ENCODE measurements around the gene VPS13A.
"Not testable (repeated sequence)": the region's sequence is repeated elsewhere in the genome, so short reads cannot be mapped to it uniquely, and the experiment has no call there.

The VPS13A gene

DNA sequence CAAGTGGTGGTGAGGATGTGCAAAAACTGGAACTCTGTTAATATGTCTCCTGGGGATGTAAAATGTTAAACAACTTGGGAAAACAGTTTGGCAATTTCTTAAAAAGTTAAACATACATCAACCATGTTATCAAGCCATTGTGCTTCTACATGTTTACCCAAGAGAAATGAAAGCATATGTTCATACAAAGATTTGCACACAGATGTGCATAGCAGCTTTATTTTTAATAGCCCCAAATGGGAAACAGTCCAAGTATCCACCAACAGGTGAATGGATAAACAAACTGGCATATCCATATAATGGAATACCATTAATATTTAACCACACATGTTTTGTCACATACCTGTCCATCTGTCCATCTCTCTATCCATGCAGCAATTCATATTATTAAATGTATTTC, 6.2 kb downstream of the VPS13A start:
- DNase-seq (ENCODE audit: low read depth in 2 of 3, low spot score in 1 of 3) = no peak

DNA sequence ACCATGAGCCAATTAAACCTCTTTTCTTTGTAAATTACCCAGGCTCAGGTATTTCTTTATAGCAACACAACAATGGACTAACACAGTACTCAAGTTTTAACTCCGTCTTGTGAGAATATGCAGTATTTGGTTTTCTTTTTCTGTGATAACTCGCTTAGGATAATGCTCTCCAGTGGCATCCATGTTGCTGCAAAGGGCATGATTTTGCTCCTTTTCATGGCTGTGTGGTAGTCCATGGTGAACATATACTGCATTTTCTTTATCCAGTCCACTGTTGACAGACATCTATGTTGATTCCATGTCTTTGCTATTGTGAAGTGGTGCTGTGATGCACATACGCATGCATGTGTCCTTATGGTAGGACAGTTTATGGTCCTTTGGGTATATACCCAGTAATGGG, 10.9 kb downstream of the VPS13A start:
- no peak for DNase-seq (ENCODE audit: low read depth in 2 of 3, low spot score in 1 of 3)

DNA sequence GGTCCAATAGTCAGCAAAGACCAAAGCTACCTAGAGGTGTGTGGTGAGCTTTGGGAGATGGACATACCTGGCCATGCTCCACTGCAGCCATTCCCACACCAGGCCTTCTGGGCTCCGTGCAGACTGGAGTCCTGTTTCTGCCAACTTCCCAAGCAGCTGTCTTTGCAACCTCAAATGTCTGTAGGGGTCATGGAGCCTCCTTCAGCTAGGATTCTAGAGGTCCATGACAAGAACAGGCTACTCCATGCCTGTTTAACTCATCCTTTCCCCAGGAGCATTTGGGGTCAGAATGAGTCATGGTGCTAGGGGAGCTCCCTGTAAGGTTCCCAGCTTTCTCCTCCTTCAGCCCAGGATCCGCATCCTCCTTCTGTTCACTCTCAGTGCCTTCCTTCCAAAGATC, 17.1 kb downstream of the VPS13A start:
- DNase-seq (ENCODE audit: low read depth in 2 of 3, low spot score in 1 of 3) = no peak

DNA sequence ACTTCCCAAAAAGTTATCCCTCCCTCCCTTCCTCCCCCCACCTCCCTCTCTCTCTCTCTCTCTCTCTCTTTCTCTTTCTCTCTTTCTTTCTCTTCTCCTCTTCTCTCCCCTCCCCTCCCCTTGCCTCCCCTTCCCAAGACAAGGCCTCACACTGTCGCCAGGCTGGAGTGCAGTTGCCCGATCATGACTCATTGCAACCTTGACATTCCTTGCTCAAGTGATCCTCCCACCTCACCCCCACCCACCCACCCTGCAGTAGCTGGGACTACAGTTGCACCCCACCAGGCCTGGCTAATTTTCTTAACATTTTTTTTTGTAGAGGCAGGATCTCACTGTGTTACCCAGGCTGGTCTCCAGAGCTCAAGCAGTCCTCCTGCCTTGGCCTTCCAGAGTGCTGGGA, 32.8 kb downstream of the VPS13A start:
- DNase-seq (ENCODE audit: low read depth in 2 of 3, low spot score in 1 of 3) = no peak

DNA sequence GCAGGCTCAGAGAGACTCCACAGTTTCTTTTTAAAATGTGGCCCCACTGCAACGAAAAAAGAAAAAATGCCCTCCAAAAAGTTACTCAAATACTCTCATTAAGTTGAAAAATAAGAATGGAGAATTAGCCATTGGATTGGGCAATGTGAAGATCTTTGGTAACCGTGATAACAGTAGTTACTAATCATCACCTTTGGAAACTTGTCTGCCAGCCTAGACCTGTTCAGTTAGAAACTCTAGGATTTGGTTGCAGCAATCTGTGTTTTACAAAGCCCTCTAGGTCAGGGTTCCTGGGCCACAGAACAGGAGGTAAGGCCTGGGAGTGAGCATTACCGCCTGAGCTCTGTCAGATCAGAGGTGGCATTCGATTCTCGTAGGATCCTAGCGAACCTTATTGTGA, 34.2 kb downstream of the VPS13A start:
- DNase-seq (ENCODE audit: low read depth in 2 of 3, low spot score in 1 of 3) = no peak

DNA sequence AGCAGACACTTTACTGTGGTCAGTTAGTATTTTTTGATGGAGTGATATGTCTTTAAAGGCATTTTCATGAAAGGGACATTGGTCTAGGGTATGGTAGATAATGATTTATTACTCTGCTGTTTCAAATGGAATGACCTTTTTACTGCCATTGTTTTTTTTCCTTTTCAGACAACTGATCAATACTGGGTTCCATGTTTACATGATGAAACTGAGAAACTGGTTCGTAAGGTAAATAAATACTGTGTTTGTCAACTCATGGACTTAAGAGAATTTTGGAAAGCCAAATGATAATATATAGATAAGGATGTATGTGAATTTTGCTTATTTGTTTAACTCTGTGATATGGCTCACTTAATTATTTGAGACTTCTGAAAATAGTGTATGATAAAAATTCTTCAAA, 35.5 kb downstream of the VPS13A start:
- no peak for DNase-seq (ENCODE audit: low read depth in 2 of 3, low spot score in 1 of 3)

DNA sequence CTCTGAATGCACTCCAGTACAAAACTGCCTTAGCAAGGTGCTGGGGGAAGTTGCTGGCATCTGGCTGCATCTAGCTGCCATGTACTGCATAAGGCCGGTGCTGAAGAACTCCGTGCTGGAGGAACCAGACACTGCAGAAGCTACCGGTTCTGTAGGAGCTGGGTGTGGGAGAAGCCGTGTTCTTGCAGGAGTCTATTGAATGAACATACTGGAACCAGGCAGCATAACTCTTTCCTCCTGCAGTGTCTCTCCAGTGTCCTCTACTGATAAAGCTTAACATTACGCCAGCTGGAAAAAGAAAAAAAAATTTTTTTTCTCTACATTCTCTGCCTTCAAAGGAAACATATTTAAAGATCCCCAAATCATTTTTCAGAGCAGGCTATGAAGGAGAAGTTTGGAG, 38.5 kb downstream of the VPS13A start:
- DNase-seq (ENCODE audit: low read depth in 2 of 3, low spot score in 1 of 3) = no peak

DNA sequence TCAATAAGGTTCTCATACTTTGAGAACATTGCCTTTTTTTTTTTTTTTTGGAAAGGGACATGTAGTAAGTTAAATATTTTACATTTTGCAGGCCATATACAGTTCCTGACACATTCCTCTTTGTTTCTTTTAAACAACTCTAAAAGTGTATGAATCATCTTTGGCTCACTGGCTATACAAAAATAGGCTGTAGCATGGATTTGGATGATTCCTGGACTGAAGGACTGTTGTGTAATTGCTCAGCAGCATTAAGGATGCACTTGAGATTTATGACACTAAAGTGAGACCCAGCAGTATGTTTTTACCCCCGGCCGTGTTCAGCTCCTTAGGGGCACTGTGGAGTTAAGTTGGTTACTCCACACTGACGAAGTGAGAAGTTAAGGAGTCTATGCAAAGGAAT, 41.3 kb downstream of the VPS13A start:
- DNase-seq (ENCODE audit: low read depth in 2 of 3, low spot score in 1 of 3) = no peak

DNA sequence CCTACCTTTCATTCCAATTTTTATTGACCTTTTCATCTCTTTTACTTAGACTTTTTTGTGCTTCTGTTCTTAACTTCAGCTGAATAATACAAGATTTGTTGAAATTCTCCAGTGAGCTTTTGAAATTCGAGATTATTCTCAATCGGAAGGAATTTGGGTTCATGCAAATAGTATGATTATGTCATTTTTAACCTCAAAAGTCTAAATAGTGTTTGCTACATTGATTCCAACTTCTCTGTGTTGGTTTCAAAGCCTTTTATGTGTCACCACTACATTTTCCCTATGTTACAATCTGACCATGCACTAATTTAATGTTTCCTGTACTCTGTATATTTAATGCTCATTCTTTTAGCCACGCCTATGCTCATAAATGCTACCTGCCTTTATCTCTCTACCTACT, 44.1 kb downstream of the VPS13A start:
- DNase-seq (ENCODE audit: low read depth in 2 of 3, low spot score in 1 of 3) = no peak

DNA sequence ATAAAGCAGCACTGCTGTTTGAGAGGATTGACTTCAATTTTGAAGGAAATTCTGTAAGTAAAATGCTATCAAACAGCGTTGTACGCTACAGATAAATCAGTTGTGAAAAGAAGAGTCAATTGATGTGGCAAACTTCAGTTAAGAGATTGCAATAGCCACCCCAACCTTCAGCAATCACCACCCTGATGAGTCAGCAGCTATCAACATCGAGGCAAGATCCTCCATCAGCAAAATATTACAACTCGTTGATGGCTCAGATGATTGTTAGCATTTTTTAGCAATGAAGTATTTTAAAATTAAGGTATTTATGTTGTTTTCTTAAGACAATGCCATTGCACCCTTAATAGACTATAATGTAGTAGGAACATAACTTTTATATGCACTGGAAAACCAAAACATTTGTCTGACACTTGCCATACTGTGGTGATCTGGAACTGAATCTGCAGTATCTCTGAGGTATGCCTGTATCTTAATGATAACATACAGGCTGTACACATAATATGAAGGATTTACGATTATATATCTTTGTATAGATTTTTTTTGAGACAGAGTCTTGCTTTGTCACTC, 47.5 kb downstream of the VPS13A start:
- DNase-seq (ENCODE audit: low read depth in 2 of 3, low spot score in 1 of 3) = no peak

DNA sequence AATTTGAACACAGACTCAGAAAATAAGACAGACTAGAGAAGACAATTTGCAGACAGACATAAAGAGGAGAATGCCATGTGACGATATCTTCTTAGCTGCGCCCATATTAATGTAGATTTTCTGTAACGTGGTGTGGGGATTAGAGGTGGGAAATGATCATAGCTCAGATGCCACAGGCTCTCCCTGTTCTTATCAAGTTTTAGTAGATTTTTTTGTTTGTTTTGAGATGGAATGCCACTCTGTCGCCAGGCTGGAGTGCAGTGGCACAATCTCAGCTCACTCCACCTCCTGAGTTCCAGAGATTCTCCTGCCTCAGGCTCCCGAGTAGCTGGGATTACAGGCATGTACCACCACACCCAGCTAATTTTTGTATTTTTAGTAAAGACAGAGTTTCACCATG, 59.4 kb downstream of the VPS13A start:
- no peak for DNase-seq (ENCODE audit: low read depth in 2 of 3, low spot score in 1 of 3)

DNA sequence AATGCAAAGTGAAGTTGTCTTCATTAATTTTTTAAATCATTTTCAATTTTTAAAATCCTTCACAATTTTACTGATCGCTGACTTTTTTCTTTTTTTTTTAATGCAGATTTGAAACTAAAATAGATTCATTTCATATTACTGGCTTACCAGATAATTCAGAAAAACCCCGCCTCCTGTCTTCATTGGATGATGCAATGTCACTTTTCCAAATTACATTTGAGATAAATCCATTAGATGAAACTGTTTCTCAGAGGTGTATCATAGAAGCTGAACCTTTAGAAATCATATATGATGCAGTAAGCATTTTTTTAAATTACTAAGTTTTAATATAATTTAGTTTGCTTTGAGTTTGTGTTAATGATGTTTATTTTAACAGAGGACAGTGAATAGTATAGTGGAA, 60.6 kb downstream of the VPS13A start:
- no peak for DNase-seq (ENCODE audit: low read depth in 2 of 3, low spot score in 1 of 3)

DNA sequence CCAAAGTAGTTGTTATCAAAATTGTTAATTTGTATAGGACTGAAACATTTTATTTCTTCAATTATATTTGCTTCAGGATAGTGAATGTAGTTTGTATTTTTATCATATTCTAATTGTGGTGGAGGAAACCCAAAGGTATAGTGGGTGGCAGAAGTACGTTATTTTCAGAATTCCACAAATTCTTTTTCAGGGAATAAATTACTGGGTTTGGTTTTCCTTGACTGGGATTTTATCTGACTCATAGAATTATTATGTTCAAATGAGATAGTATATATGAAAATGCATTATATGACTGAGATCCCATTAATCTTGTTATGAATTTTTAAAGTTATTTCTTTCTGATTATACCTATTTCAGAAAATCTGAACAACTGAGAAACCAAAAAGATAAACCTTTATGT, 73.7 kb downstream of the VPS13A start:
- no peak for DNase-seq (ENCODE audit: low read depth in 2 of 3, low spot score in 1 of 3)

DNA sequence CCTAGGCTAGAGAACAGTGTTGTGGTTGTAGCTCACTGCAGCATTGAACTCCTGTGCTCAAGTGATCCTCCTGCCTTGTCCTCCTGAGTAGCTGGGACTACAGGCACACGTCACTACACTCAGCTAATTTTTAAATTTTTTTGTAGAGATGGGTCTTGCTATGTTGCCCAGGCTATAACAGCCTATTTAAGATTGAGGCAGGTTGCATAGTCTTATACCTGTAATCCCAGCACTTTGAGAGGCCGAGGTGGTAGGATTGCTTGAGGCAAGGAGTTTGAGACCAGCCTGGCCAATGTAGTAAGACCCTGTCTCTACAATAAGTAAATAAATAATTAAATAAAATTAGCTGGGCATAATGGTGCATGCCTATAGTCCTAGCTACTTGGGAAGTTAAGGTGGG, 79.9 kb downstream of the VPS13A start:
- DNase-seq (ENCODE audit: low read depth in 2 of 3, low spot score in 1 of 3) = no peak

DNA sequence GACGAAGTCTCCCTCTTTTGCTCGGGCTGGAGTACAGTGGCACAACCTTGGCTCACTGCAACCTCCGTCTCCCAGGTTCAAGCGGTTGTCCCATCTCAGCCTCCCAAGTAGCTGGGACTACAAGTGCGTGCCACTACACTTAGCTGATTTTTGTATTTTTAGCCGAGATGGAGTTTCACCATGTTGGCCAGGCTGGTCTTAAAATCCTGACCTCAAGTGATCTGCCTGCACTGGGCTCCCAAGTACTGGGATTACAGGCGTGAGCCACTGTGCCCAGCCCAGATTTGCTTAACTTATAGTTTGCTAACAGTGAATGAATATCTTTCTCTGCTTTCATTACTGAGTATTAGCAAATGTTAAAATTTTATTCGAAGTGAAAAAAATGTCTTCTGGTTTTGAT, 84.3 kb downstream of the VPS13A start:
- no peak for DNase-seq (ENCODE audit: low read depth in 2 of 3, low spot score in 1 of 3)

DNA sequence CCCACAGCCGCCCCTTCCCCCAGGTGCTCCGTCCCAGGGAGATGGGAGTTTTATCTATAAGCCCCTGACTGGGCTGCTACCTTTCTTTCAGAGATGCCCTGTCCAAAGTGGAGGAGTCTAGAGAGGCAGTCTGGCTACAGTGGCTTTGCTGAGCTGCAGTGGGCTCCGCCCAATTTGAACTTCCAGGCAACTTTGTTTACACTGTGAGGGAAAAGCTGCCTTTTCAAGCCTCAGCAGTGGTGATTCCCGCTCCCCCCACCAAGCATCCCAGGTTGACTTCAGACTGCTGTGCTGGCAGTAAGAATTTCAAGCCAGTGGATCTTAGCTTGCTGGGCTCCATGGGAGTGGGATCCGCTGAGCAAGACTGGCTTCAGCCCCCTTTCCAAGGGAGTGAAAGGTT, 90.4 kb downstream of the VPS13A start:
- DNase-seq (ENCODE audit: low read depth in 2 of 3, low spot score in 1 of 3) = not testable (repeated sequence)

DNA sequence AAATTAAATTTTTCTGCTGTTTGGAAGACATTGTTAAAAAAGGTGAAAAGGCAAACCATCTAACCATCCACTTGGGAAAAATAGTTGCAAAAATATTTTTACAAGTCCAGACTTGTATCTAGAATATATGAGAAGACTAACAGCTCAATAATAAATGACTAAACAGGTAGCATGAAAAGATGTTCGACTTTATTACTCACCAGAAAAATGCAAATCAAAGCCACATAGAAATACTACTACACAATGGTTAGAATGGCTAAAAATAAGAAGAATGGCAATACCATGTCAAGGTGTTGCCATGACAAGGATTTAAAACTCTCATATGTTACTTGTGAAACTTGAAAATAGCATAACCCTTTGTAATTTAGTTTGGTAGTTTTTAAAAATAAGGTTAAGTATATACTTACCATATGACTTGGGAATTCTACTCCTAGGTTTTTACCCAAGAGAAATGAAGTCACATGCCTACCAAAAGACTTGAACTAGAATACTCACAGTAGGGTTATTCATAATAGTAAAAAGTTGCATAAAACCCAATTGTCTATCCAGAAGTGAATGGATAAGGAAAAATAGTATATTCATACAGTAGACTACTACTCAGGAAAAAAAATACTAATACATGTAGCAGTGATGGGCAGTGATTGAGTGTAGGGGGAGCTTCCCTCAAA, 93.8 kb downstream of the VPS13A start:
- no peak for DNase-seq (ENCODE audit: low read depth in 2 of 3, low spot score in 1 of 3)

DNA sequence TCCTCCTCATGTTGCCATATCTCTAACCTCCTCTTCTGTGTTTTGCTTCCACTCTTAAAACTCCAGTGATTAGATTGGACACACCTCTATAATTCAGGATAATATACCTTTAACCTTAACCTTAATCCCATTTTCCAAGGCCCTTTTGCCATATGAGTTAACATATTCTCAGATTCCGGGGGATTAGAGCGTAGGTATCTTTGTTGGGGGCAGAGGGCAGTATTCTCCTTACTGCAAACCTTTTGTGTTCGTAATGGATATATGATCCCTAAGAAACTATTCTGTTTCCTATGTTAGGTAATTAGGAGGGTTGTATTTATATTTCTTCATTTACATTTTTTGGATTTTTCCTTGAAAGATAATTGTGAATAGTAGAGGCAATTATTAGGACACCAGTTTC, 99.5 kb downstream of the VPS13A start:
- DNase-seq (ENCODE audit: low read depth in 2 of 3, low spot score in 1 of 3) = no peak

DNA sequence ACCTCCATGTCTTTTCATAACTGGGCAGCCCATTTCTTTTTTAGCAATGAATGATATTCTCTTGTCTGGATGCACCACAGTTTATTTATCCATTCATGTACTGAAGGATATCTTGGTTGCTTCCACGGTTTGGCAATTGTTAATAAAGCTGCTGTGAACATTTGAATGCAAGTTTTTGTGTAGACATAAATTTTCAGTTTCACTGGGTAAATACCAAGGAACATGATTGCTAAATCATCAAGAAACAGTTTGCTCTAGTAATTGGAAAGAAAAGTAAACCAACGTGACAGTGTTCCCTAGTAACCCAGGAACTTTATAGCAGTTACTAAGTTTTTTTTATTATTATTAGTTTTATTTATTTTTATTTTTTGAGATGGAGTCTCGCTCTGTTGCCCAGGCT, 100.4 kb downstream of the VPS13A start:
- no peak for DNase-seq (ENCODE audit: low read depth in 2 of 3, low spot score in 1 of 3)

DNA sequence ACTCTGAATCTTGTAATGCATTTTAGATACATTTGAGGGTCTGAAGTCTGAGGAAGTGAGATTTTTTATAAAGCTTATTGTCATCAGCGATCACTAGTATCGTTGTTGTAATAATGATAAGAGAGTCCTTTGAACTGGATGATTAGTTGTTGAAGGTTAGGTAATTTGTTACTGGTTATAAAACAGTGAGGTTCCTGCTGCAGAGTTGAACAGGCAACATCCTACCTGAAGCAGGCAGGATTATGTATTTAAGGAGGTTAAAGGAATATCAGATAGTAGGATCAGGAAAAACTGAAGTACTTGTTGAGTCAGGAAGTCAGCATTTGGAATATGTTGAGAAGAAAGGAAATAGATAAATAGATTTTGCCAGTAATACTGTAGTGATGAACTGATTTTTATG, 106.7 kb downstream of the VPS13A start:
- DNase-seq (ENCODE audit: low read depth in 2 of 3, low spot score in 1 of 3) = no peak

DNA sequence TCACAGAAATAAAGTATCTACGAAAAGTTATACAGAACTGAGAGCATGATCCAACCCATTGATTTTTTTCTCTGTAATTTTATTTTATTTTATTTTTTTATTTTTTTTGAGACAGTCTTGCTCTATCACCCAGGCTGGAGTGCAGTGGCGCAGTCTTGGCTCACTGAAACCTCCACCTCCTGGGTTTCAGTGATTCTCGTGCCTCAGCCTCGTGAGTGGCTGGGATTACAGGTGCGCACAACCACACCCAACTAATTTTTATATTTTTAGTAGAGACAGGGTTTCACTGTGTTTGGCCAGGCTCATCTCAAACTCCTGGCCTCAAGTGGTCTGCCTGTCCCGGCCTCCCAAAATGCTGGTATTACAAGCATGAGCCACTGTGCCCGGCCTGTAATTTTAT, 107.3 kb downstream of the VPS13A start:
- no peak for DNase-seq (ENCODE audit: low read depth in 2 of 3, low spot score in 1 of 3)

DNA sequence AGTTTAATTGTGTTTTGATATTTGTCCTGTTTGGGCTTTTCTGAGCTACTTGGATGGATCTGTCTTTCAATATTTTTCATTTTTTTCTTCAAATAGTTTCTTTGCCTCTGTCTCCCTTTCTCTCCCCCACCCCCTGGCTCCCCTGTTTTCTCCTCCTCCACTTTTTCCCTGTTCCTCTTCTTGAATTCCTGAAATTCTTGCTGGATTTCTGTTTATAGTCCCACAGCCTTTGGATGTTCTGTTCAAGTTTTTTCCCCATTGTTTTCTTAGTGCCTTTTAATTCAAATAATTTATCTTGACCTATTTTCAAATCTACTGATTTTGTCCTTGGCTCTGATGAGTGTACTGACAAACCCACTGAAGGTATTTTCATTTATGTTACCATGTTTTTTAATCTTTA, 113.0 kb downstream of the VPS13A start:
- no peak for DNase-seq (ENCODE audit: low read depth in 2 of 3, low spot score in 1 of 3)

DNA sequence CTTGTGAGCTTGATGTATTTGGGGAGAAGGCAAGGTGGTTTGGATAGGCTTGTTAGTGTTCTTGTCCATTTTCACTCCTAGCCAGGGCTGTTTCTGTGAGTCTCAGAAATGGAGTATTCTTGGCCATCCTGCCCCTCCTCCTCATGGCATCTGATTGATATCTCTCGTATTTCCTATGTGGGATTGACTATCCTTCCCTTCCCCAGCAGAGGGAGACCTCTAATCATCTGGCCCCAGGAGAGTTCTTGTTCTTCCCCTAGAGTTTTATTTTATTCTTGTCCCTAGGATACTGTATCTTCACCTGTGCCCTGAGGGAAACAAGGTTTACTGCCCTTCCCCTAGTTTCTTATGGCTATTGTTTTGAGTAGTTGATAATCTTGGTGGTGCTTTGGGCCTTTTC, 114.4 kb downstream of the VPS13A start:
- no peak for DNase-seq (ENCODE audit: low read depth in 2 of 3, low spot score in 1 of 3)

DNA sequence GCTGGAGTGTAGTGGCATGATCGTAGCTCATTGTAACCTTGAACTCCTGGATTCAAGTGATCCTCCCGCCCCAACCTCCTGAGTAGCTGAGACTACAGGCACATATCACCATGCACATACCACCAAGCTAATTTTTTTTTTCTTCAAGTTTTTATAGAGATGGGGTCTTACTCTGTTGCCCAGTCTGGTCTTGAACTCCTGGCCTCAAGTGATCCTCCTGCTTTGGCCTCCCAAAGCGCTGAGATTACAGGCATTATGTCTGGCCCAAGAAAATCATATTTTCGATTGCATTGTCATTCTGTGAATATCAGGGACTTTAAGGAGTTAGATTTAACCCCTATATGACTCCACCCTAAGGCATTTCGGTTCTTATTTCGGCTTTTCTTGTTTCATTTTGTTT, 116.6 kb downstream of the VPS13A start:
- DNase-seq (ENCODE audit: low read depth in 2 of 3, low spot score in 1 of 3) = no peak
